Cardiac muscle cell (in vitro differentiated cells and primary cell): ENCODE data around the gene PFKL. TPM values are rescaled to one million over a fixed set of nuclear protein-coding genes. Genes with fewer than 3 reads are reported as not detected.
A peak's percentile ranks its signal among the peaks of the same experiment; 100 is the strongest.

Experiments
- DNase-seq, 2 donors: peaks; one replicate each; pipeline versions ENCODE4 v3.0.0 to v3.0.0-alpha.2; 2010 to 2017; ENCODE audit warnings: low read depth in 1 of 2, low spot score in 1 of 2
- H3K27ac ChIP-seq: fragments of 200-600 bp; sonication (generic); 2 replicates; pipeline ENCODE4 v1.5.1; 2016
- H3K27me3 ChIP-seq: fragments of 200-600 bp; sonication (generic); 2 replicates; pipeline ENCODE4 v1.6.0; 2016; ENCODE audit warnings: control low read depth
- H3K36me3 ChIP-seq: fragments of 200-600 bp; sonication (generic); 2 replicates; pipeline ENCODE4 v1.5.1; 2016; ENCODE audit warnings: control low read depth
- H3K4me1 ChIP-seq: fragments of 200-600 bp; sonication (generic); 2 replicates; pipeline ENCODE4 v1.8.1; 2017; ENCODE audit warnings: low read depth, mild to moderate bottlenecking, mixed run types
- H3K4me3 ChIP-seq: fragments of 200-600 bp; sonication (generic); 2 replicates; pipeline ENCODE4 v1.5.1; 2016; ENCODE audit warnings: mild to moderate bottlenecking
- H3K9me3 ChIP-seq: fragments of 200-600 bp; sonication (generic); 2 replicates; pipeline ENCODE4 v1.5.1; 2017; ENCODE audit warnings: low read depth, mild to moderate bottlenecking, control low read depth
- polyA plus RNA-seq: library from polyadenylated mRNA; unstranded; fragments of >200 nt; fragmentation: Nextera tagmentation; extraction: Ambion mirVana; gene quantifications from 2 replicates; pipeline ENCODE4 v1.2.1, GENCODE V29; 2016
- total RNA-seq: library from RNA; depleted of rRNA; stranded (reverse); fragments of >200 nt; gene quantifications from 2 replicates; pipeline ENCODE4 v1.2.3, GENCODE V29; 2016
- TF ChIP-seq, protein P1 (sequence below): IDR thresholded peaks from 2 replicates; pipeline ENCODE4 v1.5.1; 2012; ENCODE audit warnings: low read depth, mild to moderate bottlenecking, low read length

PFKL gene
- total and polyA plus RNA-seq, 2 experiments from 2014 or later, result 204 to 213 TPM

DNA sequence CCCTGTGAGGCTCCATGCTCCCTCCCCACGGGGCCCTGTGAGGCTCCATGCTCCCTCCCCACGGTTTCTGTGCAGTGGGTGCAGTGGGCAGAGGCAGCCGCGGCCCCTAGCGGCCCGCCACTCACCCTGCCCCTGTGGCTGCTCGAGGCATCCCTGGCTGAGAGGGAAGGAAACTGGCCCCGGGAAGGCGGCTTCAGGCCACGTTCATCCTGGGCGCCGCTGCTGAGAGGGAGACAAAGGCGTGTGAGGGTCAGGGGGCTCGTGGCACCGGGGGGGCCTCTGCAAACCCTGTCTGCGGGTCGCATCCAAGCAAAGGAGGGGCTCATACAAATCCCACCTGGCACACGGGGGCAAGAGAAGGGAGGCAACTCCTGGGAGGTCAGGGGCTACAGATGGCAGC lies 30.8 kb downstream of the PFKL start:
- H3K27me3 ChIP-seq, result no peaks in the 10 kb centered on the region
- TF ChIP-seq, protein P1, sequence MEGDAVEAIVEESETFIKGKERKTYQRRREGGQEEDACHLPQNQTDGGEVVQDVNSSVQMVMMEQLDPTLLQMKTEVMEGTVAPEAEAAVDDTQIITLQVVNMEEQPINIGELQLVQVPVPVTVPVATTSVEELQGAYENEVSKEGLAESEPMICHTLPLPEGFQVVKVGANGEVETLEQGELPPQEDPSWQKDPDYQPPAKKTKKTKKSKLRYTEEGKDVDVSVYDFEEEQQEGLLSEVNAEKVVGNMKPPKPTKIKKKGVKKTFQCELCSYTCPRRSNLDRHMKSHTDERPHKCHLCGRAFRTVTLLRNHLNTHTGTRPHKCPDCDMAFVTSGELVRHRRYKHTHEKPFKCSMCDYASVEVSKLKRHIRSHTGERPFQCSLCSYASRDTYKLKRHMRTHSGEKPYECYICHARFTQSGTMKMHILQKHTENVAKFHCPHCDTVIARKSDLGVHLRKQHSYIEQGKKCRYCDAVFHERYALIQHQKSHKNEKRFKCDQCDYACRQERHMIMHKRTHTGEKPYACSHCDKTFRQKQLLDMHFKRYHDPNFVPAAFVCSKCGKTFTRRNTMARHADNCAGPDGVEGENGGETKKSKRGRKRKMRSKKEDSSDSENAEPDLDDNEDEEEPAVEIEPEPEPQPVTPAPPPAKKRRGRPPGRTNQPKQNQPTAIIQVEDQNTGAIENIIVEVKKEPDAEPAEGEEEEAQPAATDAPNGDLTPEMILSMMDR, result no peak
- no peaks in the 10 kb centered on the region for H3K4me1 ChIP-seq
- DNase-seq, result no peak
- H3K36me3 ChIP-seq, result peaks cover 3% of the 10 kb centered on the region
- H3K9me3 ChIP-seq, result no peaks in the 10 kb centered on the region
- H3K4me3 ChIP-seq, result no peak overlapping the region
- peak overlapping the region; percentile 43 for H3K27ac ChIP-seq

DNA sequence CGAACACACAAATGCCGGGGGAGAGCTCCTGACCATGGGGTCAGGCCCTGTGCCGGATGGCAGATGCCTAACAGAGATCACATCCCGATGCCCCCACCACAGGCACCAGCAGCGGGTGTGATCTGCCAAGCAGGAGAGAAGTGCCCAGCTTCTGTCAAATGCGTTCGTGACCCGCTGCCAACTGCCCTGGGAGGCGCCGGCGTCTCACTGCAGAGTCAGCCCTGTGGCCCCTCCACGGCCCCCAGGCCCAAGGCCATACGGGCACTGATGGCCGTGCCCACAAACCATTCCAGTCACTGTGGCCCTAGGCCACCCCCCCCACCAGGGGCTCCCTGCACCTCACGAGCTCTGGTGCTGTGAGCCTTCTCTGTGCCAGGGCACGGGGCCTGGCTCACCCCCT lies 31.4 kb downstream of the PFKL start:
- peaks cover 1% of the 10 kb centered on the region for H3K36me3 ChIP-seq
- H3K4me1 ChIP-seq, result no peaks in the 10 kb centered on the region
- no peaks in the 10 kb centered on the region for H3K27me3 ChIP-seq
- TF ChIP-seq, protein P1, result no peak
- DNase-seq, result no peak
- H3K9me3 ChIP-seq, result no peaks in the 10 kb centered on the region
- no peak overlapping the region for H3K4me3 ChIP-seq
- peak overlapping the region; percentile 39 for H3K27ac ChIP-seq

- TF ChIP-seq, protein P1, result no peak
- Histone ChIP-seq H3K27ac (peak overlapping the region; percentile 39), H3K4me3 (no peak overlapping the region), H3K27me3 (no peaks in the 10 kb centered on the region), H3K9me3 (no peaks in the 10 kb centered on the region), H3K36me3 (no peaks in the 10 kb centered on the region), H3K4me1 (no peaks in the 10 kb centered on the region)
- DNase-seq, result peak in 1 of 2 donors; percentile 20
Measured at GRCh38 chr21:44331650-44332307, 31.9 kb downstream of the PFKL start.

GRCh38 chr21:44332383-44332782 lies 32.5 kb downstream of the PFKL start:
- Histone ChIP-seq H3K4me1 (no peaks in the 10 kb centered on the region), H3K27ac (no peak overlapping the region), H3K9me3 (no peaks in the 10 kb centered on the region), H3K36me3 (no peaks in the 10 kb centered on the region), H3K4me3 (no peak overlapping the region), H3K27me3 (no peaks in the 10 kb centered on the region)
- TF ChIP-seq, protein P1, result no peak
- DNase-seq, result no peak

GRCh38 chr21:44332965-44333364 lies 33.1 kb downstream of the PFKL start:
- Histone ChIP-seq H3K27ac (no peak overlapping the region), H3K4me3 (no peak overlapping the region), H3K4me1 (peaks cover 3% of the 10 kb centered on the region), H3K9me3 (no peaks in the 10 kb centered on the region), H3K36me3 (no peaks in the 10 kb centered on the region), H3K27me3 (no peaks in the 10 kb centered on the region)
- TF ChIP-seq, protein P1, result no peak
- no peak for DNase-seq
